HCT116 (cell line): Measurements from ENCODE around the gene PRSS27. TPM values are rescaled to one million over a fixed set of nuclear protein-coding genes. Genes with fewer than 3 reads are reported as not detected.

ENCODE experiments used
- ATAC-seq: fragments of 200-7000 bp; cut with Tn5 transposase; 2 replicates; pipeline ENCODE4 v1.9.1; 2020; ENCODE audit warnings: mild to moderate bottlenecking, moderate library complexity
- BruUV-seq: library from RNA; stranded (reverse); fragments of 400-500 nt; replicated peaks from 2 replicates; lab custom pipeline; 2021; lab: Mats Ljungman, UMichigan
- CTCF ChIA-PET: fragments of 300-600 bp; sonication (Branson Sonifier 250); formaldehyde crosslinking; loops from one replicate; lab custom pipeline; 2021; ENCODE audit warnings: antibody characterized with exemption; lab: Charles Lee
- POLR2A ChIA-PET: fragments of 300-600, 350-600 bp; sonication (Branson Sonifier 250); formaldehyde crosslinking; loops from one replicate; lab custom pipeline; 2021; ENCODE audit warnings: antibody characterized with exemption; lab: Charles Lee
- RAD21 ChIA-PET, 2 experiments: fragments of 300-600 bp; sonication (Branson Sonifier 250); formaldehyde crosslinking; loops; one replicate each; lab custom pipeline; 2023; ENCODE audit warnings: low total read pairs in 2 of 2; ENCODE audit not compliant: uncharacterized antibody in 2 of 2, unreplicated experiment in 2 of 2, low non-redundant PET in 1 of 2; lab: Charles Lee
- DNase-seq: peaks from one replicate; pipeline ENCODE4 v3.0.0-alpha.2; 2010; ENCODE audit warnings: low read depth, low spot score
- H2AFZ ChIP-seq: fragments of 200-600 bp; shearing (Covaris generic), sonication (generic); 2 replicates; pipeline ENCODE4 v1.6.1; 2017; ENCODE audit warnings: low read depth, mixed run types, mixed read lengths, antibody characterized with exemption, low read length; ENCODE audit not compliant: poor library complexity, severe bottlenecking
- H3K27ac ChIP-seq: 2 replicates; pipeline ENCODE4 v1.5.1; 2012; ENCODE audit warnings: low read depth, low read length
- H3K27me3 ChIP-seq: fragments of 200-600 bp; sonication (generic); 2 replicates; pipeline ENCODE4 v1.6.1; 2016; ENCODE audit warnings: mixed run types, low read length, mixed read lengths; ENCODE audit not compliant: insufficient read depth
- H3K36me3 ChIP-seq, 2 experiments: fragments of 200-500 bp in 1 of 2; fragments of 200-600 bp in 1 of 2; sonication (Bioruptor generic) in 1 of 2; sonication (generic) in 1 of 2; 2 replicates each; pipeline versions ENCODE4 v1.5.1 to v1.6.1; 2014 to 2016; ENCODE audit warnings: low read length in 2 of 2, inconsistent platforms in 1 of 2, mixed read lengths in 1 of 2, mixed run types in 1 of 2; ENCODE audit not compliant: insufficient read depth in 2 of 2, control insufficient read depth in 1 of 2
- H3K4me1 ChIP-seq, 2 experiments: fragments of 200-600 bp in 1 of 2; sonication (generic) in 1 of 2; 2 replicates each; pipeline versions ENCODE4 v1.5.1 to v1.6.1; 2012 to 2017; ENCODE audit warnings: low read length in 2 of 2, inconsistent platforms in 1 of 2, mild to moderate bottlenecking in 1 of 2, mixed read lengths in 1 of 2, mixed run types in 1 of 2, moderate library complexity in 1 of 2; ENCODE audit not compliant: insufficient read depth in 2 of 2, control insufficient read depth in 1 of 2
- H3K4me2 ChIP-seq: fragments of 200-600 bp; sonication (generic); 2 replicates; pipeline ENCODE4 v1.6.1; 2017; ENCODE audit warnings: mixed run types, low read length, mixed read lengths
- H3K4me3 ChIP-seq, 2 experiments: fragments of 200-600 bp in 1 of 2; sonication (generic) in 1 of 2; replicated peaks in 1 of 2; 2 replicates each; pipeline ENCODE4 v1.5.1; 2011 to 2016; ENCODE audit warnings: low read length in 2 of 2, control low read depth in 1 of 2, low read depth in 1 of 2, mild to moderate bottlenecking in 1 of 2, mixed read lengths in 1 of 2, mixed run types in 1 of 2
- H3K79me2 ChIP-seq: fragments of 200-600 bp; sonication (generic); 2 replicates; pipeline ENCODE4 v1.6.1; 2017; ENCODE audit warnings: mild to moderate bottlenecking, mixed run types, low read length, moderate library complexity, mixed read lengths; ENCODE audit not compliant: insufficient read depth
- H3K9ac ChIP-seq: fragments of 200-600 bp; sonication (generic); 2 replicates; pipeline ENCODE4 v1.6.1; 2016; ENCODE audit warnings: low read length, mixed read lengths
- H3K9me2 ChIP-seq: fragments of 200-600 bp; sonication (generic), shearing (Covaris generic); 2 replicates; pipeline ENCODE4 v1.6.1; 2017; ENCODE audit warnings: mixed run types, mild to moderate bottlenecking, moderate library complexity; ENCODE audit not compliant: insufficient read depth
- H3K9me3 ChIP-seq, 2 experiments: fragments of 200-500 bp in 1 of 2; fragments of 200-600 bp in 1 of 2; sonication (Bioruptor generic) in 1 of 2; sonication (generic) in 1 of 2; 2 replicates each; pipeline ENCODE4 v1.6.1; 2014 to 2017; ENCODE audit warnings: low read length in 2 of 2, mixed read lengths in 2 of 2, inconsistent platforms in 1 of 2, low read depth in 1 of 2, mild to moderate bottlenecking in 1 of 2, mixed run types in 1 of 2, moderate library complexity in 1 of 2; ENCODE audit not compliant: control insufficient read depth in 1 of 2, insufficient read depth in 1 of 2
- H4K20me1 ChIP-seq: fragments of 200-600 bp; sonication (generic), shearing (Covaris generic); 2 replicates; pipeline ENCODE4 v1.6.1; 2017; ENCODE audit warnings: mixed run types, mild to moderate bottlenecking, moderate library complexity; ENCODE audit not compliant: insufficient read depth
- CBX3 ChIP-seq: IDR thresholded peaks from 2 replicates; pipeline ENCODE4 v1.6.1; 2012; ENCODE audit warnings: low read depth
- ELF1 ChIP-seq: IDR thresholded peaks from 2 replicates; pipeline ENCODE4 v1.6.1; 2012; ENCODE audit warnings: low read depth, borderline replicate concordance
- EZH2 ChIP-seq: fragments of 200-600 bp; sonication (generic); IDR thresholded peaks from 2 replicates; pipeline ENCODE4 v1.6.1; 2017; ENCODE audit warnings: antibody characterized with exemption, mixed run types
- EZH2phosphoT487 ChIP-seq: fragments of 200-600 bp; IDR thresholded peaks from 2 replicates; pipeline ENCODE4 v1.6.1; 2018; ENCODE audit warnings: antibody characterized with exemption, borderline replicate concordance
- FOSL1 ChIP-seq: IDR thresholded peaks from 2 replicates; pipeline ENCODE4 v1.6.1; 2012; ENCODE audit warnings: low read depth
- JUND ChIP-seq: IDR thresholded peaks from 2 replicates; pipeline ENCODE4 v1.6.1; 2012
- POLR2A ChIP-seq: IDR thresholded peaks from 2 replicates; pipeline ENCODE4 v1.7.0; 2011; ENCODE audit warnings: borderline replicate concordance; ENCODE audit not compliant: insufficient read depth, insufficient read length; ENCODE audit errors: extremely low read depth
- RAD21 ChIP-seq: IDR thresholded peaks from 2 replicates; pipeline ENCODE4 v1.6.1; 2012; ENCODE audit warnings: low read depth, mild to moderate bottlenecking
- REST ChIP-seq: IDR thresholded peaks from 2 replicates; pipeline ENCODE4 v1.6.1; 2012; ENCODE audit warnings: low read depth
- SIN3A ChIP-seq: IDR thresholded peaks from 2 replicates; pipeline ENCODE4 v1.6.1; 2012; ENCODE audit warnings: low read depth
- SRF ChIP-seq: IDR thresholded peaks from 2 replicates; pipeline ENCODE4 v1.6.1; 2012; ENCODE audit warnings: low read depth
- TCF7L2 ChIP-seq: IDR thresholded peaks from 2 replicates; pipeline ENCODE4 v1.7.0; 2011; ENCODE audit warnings: borderline replicate concordance, inconsistent platforms; ENCODE audit not compliant: insufficient read depth, insufficient read length; ENCODE audit errors: extremely low read depth
- YY1 ChIP-seq: IDR thresholded peaks from 2 replicates; pipeline ENCODE4 v1.6.1; 2011; ENCODE audit warnings: low read length, low read depth, moderate library complexity, mild to moderate bottlenecking; ENCODE audit not compliant: insufficient replicate concordance; ENCODE audit errors: extremely low read depth
- ZBTB33 ChIP-seq: IDR thresholded peaks from 2 replicates; pipeline ENCODE4 v1.6.1; 2011; ENCODE audit warnings: mild to moderate bottlenecking, low read length, moderate library complexity; ENCODE audit not compliant: insufficient replicate concordance; ENCODE audit errors: extremely low read depth
- ZFX ChIP-seq: fragments of 450-650 bp; IDR thresholded peaks from 2 replicates; pipeline ENCODE4 v1.6.1; 2017
- ZNF274 ChIP-seq: fragments of 200-500 bp; sonication (Bioruptor generic); IDR thresholded peaks from 2 replicates; pipeline ENCODE4 v1.6.1; 2014; ENCODE audit warnings: mild to moderate bottlenecking, low read depth, low read length, inconsistent platforms
- intact Hi-C: fragments of 100-400 bp; cut with micrococcal nuclease; formaldehyde crosslinking; loops from 2 replicates; pipeline ENCODE4 v1.10.0; 2022
- total RNA-seq: library from RNA; stranded (reverse); gene quantifications from one replicate; pipeline ENCODE4 v1.2.1, GENCODE V29; 2021; ENCODE audit not compliant: unreplicated experiment
- TF ChIP-seq, protein P1 (sequence below): IDR thresholded peaks from 2 replicates; pipeline ENCODE4 v1.6.1; 2012
- TF ChIP-seq, protein P2 (sequence below): IDR thresholded peaks from 2 replicates; pipeline ENCODE4 v1.6.1; 2012
- TF ChIP-seq, protein P3 (sequence below), 3 experiments: fragments of 200-600 bp in 1 of 3; sonication (generic) in 1 of 3; IDR thresholded peaks in 2 of 3; conservative IDR thresholded peaks in 1 of 3; 2 replicates each; pipeline ENCODE4 v1.5.1; 2012 to 2017; ENCODE audit warnings: low read depth in 2 of 3, low read length in 2 of 3, antibody characterized with exemption in 1 of 3, borderline replicate concordance in 1 of 3, control low read depth in 1 of 3, mild to moderate bottlenecking in 1 of 3, mixed read lengths in 1 of 3, mixed run types in 1 of 3, moderate library complexity in 1 of 3; ENCODE audit not compliant: insufficient read depth in 1 of 3

The PRSS27 gene
- total RNA-seq, 1 experiment from 2014 or later: 3.3 TPM

- H3K4me2 ChIP-seq: no peak overlapping the region
- H3K36me3 ChIP-seq: peaks cover 3 to 4% of the 10 kb centered on the region in 2 experiments; a peak in 1 of 4 replicates
- H3K27me3 ChIP-seq: no peaks in the 10 kb centered on the region
- no peak for DNase-seq
- POLR2A ChIA-PET: no interaction called here
- no peaks in the 10 kb centered on the region for H4K20me1 ChIP-seq
- TF ChIP-seq, protein P1, sequence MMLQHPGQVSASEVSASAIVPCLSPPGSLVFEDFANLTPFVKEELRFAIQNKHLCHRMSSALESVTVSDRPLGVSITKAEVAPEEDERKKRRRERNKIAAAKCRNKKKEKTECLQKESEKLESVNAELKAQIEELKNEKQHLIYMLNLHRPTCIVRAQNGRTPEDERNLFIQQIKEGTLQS: no peak
- TF ChIP-seq REST: no peak
- TF ChIP-seq RAD21: no peak
- TF ChIP-seq SIN3A: no peak
- TF ChIP-seq EZH2phosphoT487: no peak
- TF ChIP-seq FOSL1: no peak
- TF ChIP-seq JUND: no peak
- TF ChIP-seq, protein P2, sequence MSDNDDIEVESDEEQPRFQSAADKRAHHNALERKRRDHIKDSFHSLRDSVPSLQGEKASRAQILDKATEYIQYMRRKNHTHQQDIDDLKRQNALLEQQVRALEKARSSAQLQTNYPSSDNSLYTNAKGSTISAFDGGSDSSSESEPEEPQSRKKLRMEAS: no peak
- no peak for TF ChIP-seq TCF7L2
- no peak for TF ChIP-seq YY1
- no peak for TF ChIP-seq ELF1
- TF ChIP-seq ZBTB33: no peak
- no peak for TF ChIP-seq EZH2
- TF ChIP-seq POLR2A: no peak
- no peak for TF ChIP-seq CBX3
- no peak for TF ChIP-seq ZNF274
- TF ChIP-seq, protein P3, sequence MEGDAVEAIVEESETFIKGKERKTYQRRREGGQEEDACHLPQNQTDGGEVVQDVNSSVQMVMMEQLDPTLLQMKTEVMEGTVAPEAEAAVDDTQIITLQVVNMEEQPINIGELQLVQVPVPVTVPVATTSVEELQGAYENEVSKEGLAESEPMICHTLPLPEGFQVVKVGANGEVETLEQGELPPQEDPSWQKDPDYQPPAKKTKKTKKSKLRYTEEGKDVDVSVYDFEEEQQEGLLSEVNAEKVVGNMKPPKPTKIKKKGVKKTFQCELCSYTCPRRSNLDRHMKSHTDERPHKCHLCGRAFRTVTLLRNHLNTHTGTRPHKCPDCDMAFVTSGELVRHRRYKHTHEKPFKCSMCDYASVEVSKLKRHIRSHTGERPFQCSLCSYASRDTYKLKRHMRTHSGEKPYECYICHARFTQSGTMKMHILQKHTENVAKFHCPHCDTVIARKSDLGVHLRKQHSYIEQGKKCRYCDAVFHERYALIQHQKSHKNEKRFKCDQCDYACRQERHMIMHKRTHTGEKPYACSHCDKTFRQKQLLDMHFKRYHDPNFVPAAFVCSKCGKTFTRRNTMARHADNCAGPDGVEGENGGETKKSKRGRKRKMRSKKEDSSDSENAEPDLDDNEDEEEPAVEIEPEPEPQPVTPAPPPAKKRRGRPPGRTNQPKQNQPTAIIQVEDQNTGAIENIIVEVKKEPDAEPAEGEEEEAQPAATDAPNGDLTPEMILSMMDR (IDR thresholded peaks at IDR 0.05 in 2 of 3, conservative IDR thresholded peaks at IDR 0.05 in 1 of 3; ENCODE audit: borderline replicate concordance in 1 of 3, insufficient read depth in 1 of 3, low read depth in 2 of 3, low read length in 2 of 3): no peak
- no peak for TF ChIP-seq SRF
- no peak for TF ChIP-seq ZFX
- TF ChIP-seq, all 23 proteins: peak for 0
- Histone ChIP-seq H3K9me2 (no peaks in the 10 kb centered on the region), H3K9ac (no peak overlapping the region), H3K79me2 (no peaks in the 10 kb centered on the region), H3K4me1 (no peaks in the 10 kb centered on the region), H3K4me3 (no peak overlapping the region), H3K9me3 (no peaks in the 10 kb centered on the region), H3K27ac (no peak overlapping the region), H2AFZ (no peak overlapping the region)
- intact Hi-C loops: no loop called here
- ATAC-seq: no peak
- RAD21 ChIA-PET: no interaction called here
- CTCF ChIA-PET: no interaction called here
- no TSS peak for BruUV-seq
Measured at GRCh38 chr16:2710021-2710710, 9.9 kb downstream of the PRSS27 start.
